K562 (cell line): ENCODE data around the gene ZNF362. TPM values are rescaled to one million over a fixed set of nuclear protein-coding genes. Genes with fewer than 3 reads are reported as not detected.
A peak's percentile ranks its signal among the peaks of the same experiment; 100 is the strongest.

Experiments
- ATAC-seq: fragments of 200-7000 bp; cut with Tn5 transposase; 3 replicates; pipeline ENCODE4 v1.9.1; 2020; ENCODE audit warnings: moderate library complexity
- BruUV-seq: library from RNA; stranded (reverse); fragments of 400-500 nt; replicated peaks from 2 replicates; lab custom pipeline; 2021; lab: Mats Ljungman, UMichigan
- CTCF ChIA-PET: fragments of 300-600 bp; formaldehyde crosslinking; extraction: SDS; loops from one replicate; lab custom pipeline; 2021; ENCODE audit warnings: low intra/inter-chr PET ratio; lab: Yijun Ruan, JAX
- POLR2A ChIA-PET: fragments of 300-600, 350-650 bp; sonication (Branson Sonifier 250); formaldehyde crosslinking; extraction: SDS; loops from one replicate; lab custom pipeline; 2021; ENCODE audit warnings: antibody characterized with exemption, inconsistent platforms; lab: Yijun Ruan, JAX
- DNase-seq, 4 experiments: peaks; one replicate each; pipeline versions ENCODE4 v3.0.0 to v3.0.0-alpha.2; 2011 to 2018; ENCODE audit warnings: low spot score in 3 of 4, mixed read lengths in 3 of 4; ENCODE audit errors: extremely low read depth in 1 of 4
- FAIRE-seq: peaks from 2 replicates; lab custom pipeline; 2011; peaks lifted over from hg19 to GRCh38; lab: Jason Lieb, UNC
- H2AFZ ChIP-seq: 2 replicates; pipeline ENCODE4 v1.6.0; 2011; ENCODE audit warnings: low read depth, low read length, control low read depth, inconsistent platforms
- H3K27ac ChIP-seq: fragments of 200-600 bp; 3 replicates; pipeline ENCODE4 v1.8.0; 2011; ENCODE audit warnings: low read depth, mild to moderate bottlenecking, control low read depth, inconsistent platforms, low read length, moderate library complexity, mixed read lengths; ENCODE audit errors: extremely low read depth
- H3K27me3 ChIP-seq, 2 experiments: fragments of 300-600 bp in 1 of 2; 2 replicates in 1 of 2; 3 replicates in 1 of 2; pipeline versions ENCODE4 v1.6.0 to v1.8.0; 2011; ENCODE audit warnings: inconsistent platforms in 2 of 2, low read length in 2 of 2, mild to moderate bottlenecking in 1 of 2, mixed read lengths in 1 of 2, moderate library complexity in 1 of 2; ENCODE audit not compliant: control insufficient read depth in 2 of 2, insufficient read depth in 2 of 2
- H3K36me3 ChIP-seq: fragments of 300-600 bp; 3 replicates; pipeline ENCODE4 v1.8.0; 2011; ENCODE audit warnings: mild to moderate bottlenecking, low read length, inconsistent platforms; ENCODE audit not compliant: control insufficient read depth, insufficient read depth
- H3K4me1 ChIP-seq, 2 experiments: fragments of 200-600 bp in 1 of 2; replicated peaks in 1 of 2; 2 replicates in 1 of 2; 3 replicates in 1 of 2; pipeline versions ENCODE4 v1.5.1 to v1.8.0; 2011; ENCODE audit warnings: inconsistent platforms in 2 of 2, low read length in 2 of 2, mild to moderate bottlenecking in 1 of 2, mixed read lengths in 1 of 2, moderate library complexity in 1 of 2; ENCODE audit not compliant: control insufficient read depth in 2 of 2, insufficient read depth in 2 of 2
- H3K4me2 ChIP-seq: 2 replicates; pipeline ENCODE4 v1.6.1; 2011; ENCODE audit warnings: low read length, control low read depth, inconsistent platforms, mixed read lengths; ENCODE audit not compliant: insufficient read depth
- H3K4me3 ChIP-seq: fragments of 200-600 bp; sonication (generic), shearing (Covaris generic); 2 replicates; pipeline ENCODE4 v1.5.1; 2016; ENCODE audit warnings: control low read depth, inconsistent platforms
- H3K79me2 ChIP-seq: fragments of 200-600 bp; 3 replicates; pipeline ENCODE4 v1.8.0; 2011; ENCODE audit warnings: low read length, inconsistent platforms; ENCODE audit not compliant: control insufficient read depth, insufficient read depth
- H3K9ac ChIP-seq, 2 experiments: 2 replicates each; pipeline versions ENCODE4 v1.6.0 to v1.6.1; 2011; ENCODE audit warnings: low read depth in 2 of 2, low read length in 2 of 2, control low read depth in 1 of 2, inconsistent platforms in 1 of 2, mild to moderate bottlenecking in 1 of 2, mixed read lengths in 1 of 2; ENCODE audit not compliant: insufficient read depth in 1 of 2
- H3K9me1 ChIP-seq: one replicate; pipeline ENCODE4 v1.6.0; 2011; ENCODE audit warnings: inconsistent platforms, mild to moderate bottlenecking, low read length, moderate library complexity; ENCODE audit not compliant: control insufficient read depth, insufficient read depth
- H3K9me3 ChIP-seq: replicated peaks from 2 replicates; pipeline ENCODE4 v1.5.1; 2011; ENCODE audit warnings: low read depth, low read length, inconsistent platforms; ENCODE audit not compliant: control insufficient read depth, insufficient read depth
- H4K20me1 ChIP-seq: replicated peaks from 2 replicates; pipeline ENCODE4 v1.6.1; 2011; ENCODE audit warnings: low read length, inconsistent platforms, mixed read lengths; ENCODE audit not compliant: control insufficient read depth, insufficient read depth
- SETDB1 ChIP-seq: IDR thresholded peaks from one replicate; pipeline ENCODE4 v1.6.1; 2012; ENCODE audit warnings: low read length, control low read depth, inconsistent platforms
- SOX6 ChIP-seq: fragments of 450-650 bp; IDR thresholded peaks from 2 replicates; pipeline ENCODE4 v1.6.1; 2014; ENCODE audit warnings: mild to moderate bottlenecking
- TFAM ChIP-seq: fragments of 250-450 bp; sonication (Bioruptor Pico); conservative IDR thresholded peaks from 2 replicates; pipeline ENCODE4 v1.5.0; 2021; ENCODE audit warnings: mild to moderate bottlenecking, moderate library complexity
- WGBS: fragments of 100-300 bp; shearing (Covaris generic); methylation state at CpG from one replicate; pipeline ENCODE4 v1.1.6; 2016; ENCODE audit warnings: low coverage, mixed read lengths; ENCODE audit not compliant: insufficient coverage; ENCODE audit errors: missing lambda C conversion rate; 5-methylcytosine and 5-hydroxymethylcytosine counted together
- in situ Hi-C: fragments of 300-500 bp; cut with MboI; formaldehyde crosslinking; loops from 4 replicates; pipeline ENCODE4 v1.15.0; 2018; ENCODE audit warnings: inconsistent platforms, mixed read lengths
- intact Hi-C: fragments of 100-400 bp; cut with micrococcal nuclease; formaldehyde crosslinking; loops from 2 replicates; pipeline ENCODE4 v1.14.2; 2022
- polyA plus RNA-seq, 8 experiments: library from polyadenylated mRNA; depleted of rRNA in 4 of 8; stranded (reverse) in 5 of 8; unstranded in 3 of 8; fragments of >200 nt; fragmentation: Nextera tagmentation in 2 of 8; fragmentation: Illumina TruSeq in 1 of 8; extraction: Ambion mirVana in 2 of 8; extraction: Trizol in 1 of 8; gene quantifications; 2 replicates each; pipeline versions ENCODE4 v1.2.1 to v1.2.3, GENCODE V29; 2011 to 2014; ENCODE audit warnings: inconsistent platforms in 1 of 8, missing spikeins in 1 of 8
- total RNA-seq, 7 experiments: library from RNA; depleted of rRNA in 6 of 7; stranded (reverse); fragments of >200 nt in 6 of 7; fragmentation: Illumina TruSeq in 2 of 7; extraction: Trizol in 2 of 7; gene quantifications; 2 replicates each; pipeline versions ENCODE4 v1.2.1 to v1.2.3, GENCODE V29; 2011 to 2021; ENCODE audit warnings: low replicate concordance in 1 of 7
- TF ChIP-seq, protein P1 (sequence below): fragments of 250-450 bp; sonication (Bioruptor Pico); IDR thresholded peaks from 2 replicates; pipeline ENCODE4 v1.8.0; 2021; ENCODE audit warnings: borderline replicate concordance, mild to moderate bottlenecking, moderate library complexity; ENCODE audit not compliant: poor library complexity, severe bottlenecking
- TF ChIP-seq, protein P2 (sequence below): fragments of 450-650 bp; IDR thresholded peaks from 2 replicates; pipeline ENCODE4 v1.7.1; 2018; ENCODE audit warnings: mild to moderate bottlenecking, low read depth; ENCODE audit not compliant: partially characterized antibody
- TF ChIP-seq, protein P3 (sequence below): fragments of 200-600 bp; sonication (generic); IDR thresholded peaks from one replicate; pipeline ENCODE4 v1.6.1; 2012; ENCODE audit warnings: mild to moderate bottlenecking, low read depth, low read length, inconsistent platforms

Gene ZNF362
- total and polyA plus RNA-seq, 9 of the 15 experiments (the other 6 are each of a cell fraction or from before 2014, with no cell fraction given): 0.01 to 1.1 (median 0.35) TPM; not detected in 1

DNA sequence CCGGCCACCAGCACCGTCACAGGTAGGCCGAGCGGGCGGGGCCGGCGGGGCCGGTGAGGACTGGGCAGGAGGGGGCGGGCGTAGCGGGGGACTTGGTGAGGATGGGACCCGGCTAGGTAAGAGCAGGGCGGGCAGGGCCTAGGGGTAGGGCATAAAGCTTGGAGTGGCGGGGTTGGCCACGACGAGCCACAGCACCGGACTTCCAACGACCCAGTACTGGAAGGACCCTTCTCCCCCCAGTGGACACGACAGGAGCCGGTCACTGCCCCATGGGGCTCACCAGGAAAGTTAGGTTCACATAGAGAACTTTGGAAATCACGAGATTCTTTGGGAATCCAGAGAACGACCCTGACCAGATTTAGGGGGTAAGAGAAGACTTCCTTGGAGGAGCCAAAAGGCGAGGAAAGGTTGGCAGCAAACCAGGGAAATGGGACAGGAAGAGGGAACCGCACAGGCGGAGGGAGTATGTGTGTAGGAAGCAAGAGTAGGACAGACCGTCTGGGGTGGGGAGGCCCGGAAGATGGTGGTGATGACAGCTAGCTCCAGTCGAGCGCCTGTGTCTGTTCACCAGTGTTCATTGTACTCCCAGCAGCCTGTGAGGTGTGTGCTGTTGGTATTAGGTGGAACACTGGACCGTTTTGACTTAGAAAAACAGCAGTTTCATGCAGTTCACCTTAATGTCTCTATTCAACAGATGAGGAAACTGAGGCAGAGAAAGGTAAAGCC is 20.4 kb downstream of the ZNF362 start:
- 16% methylated on average over 19 of the region's 30 CpGs for WGBS
- H3K79me2 ChIP-seq: no peaks in the 10 kb centered on the region
- no peak overlapping the region for H3K9ac ChIP-seq
- H2AFZ ChIP-seq: no peak overlapping the region
- no peak overlapping the region for H3K4me3 ChIP-seq
- no peaks in the 10 kb centered on the region for H3K9me3 ChIP-seq
- POLR2A ChIA-PET: interaction anchor here (0.6 kb wide), 1 partner anchor 38 kb away, joined by 3 read pairs; no protein-coding TSS in a partner anchor
- no peak overlapping the region for H3K27ac ChIP-seq
- H3K4me1 ChIP-seq: peaks cover 3 to 21% of the 10 kb centered on the region in 2 experiments; a peak in 4 of 5 replicates
- CTCF ChIA-PET: no interaction called here
- intact Hi-C loops: no loop called here
- H3K4me2 ChIP-seq: no peak overlapping the region
- ATAC-seq (peak; percentile 34; the same call in 1 of the 3 replicates), FAIRE-seq (no peak), DNase-seq (no peak)
- no TSS peak for BruUV-seq
- no peaks in the 10 kb centered on the region for H3K9me1 ChIP-seq
- H3K36me3 ChIP-seq: no peaks in the 10 kb centered on the region
- in situ Hi-C loops: no loop called here
- peaks cover 21 to 56% of the 10 kb centered on the region in 2 experiments for H3K27me3 ChIP-seq
- H4K20me1 ChIP-seq: peaks cover 4% of the 10 kb centered on the region; the same call in 1 of the 2 replicates
- TF ChIP-seq SETDB1 (no peak), TFAM (no peak), SOX6 (no peak)
- TF ChIP-seq, protein P1, sequence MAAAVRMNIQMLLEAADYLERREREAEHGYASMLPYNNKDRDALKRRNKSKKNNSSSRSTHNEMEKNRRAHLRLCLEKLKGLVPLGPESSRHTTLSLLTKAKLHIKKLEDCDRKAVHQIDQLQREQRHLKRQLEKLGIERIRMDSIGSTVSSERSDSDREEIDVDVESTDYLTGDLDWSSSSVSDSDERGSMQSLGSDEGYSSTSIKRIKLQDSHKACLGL (CRISPR knock-in tag): no peak
- TF ChIP-seq, protein P2, sequence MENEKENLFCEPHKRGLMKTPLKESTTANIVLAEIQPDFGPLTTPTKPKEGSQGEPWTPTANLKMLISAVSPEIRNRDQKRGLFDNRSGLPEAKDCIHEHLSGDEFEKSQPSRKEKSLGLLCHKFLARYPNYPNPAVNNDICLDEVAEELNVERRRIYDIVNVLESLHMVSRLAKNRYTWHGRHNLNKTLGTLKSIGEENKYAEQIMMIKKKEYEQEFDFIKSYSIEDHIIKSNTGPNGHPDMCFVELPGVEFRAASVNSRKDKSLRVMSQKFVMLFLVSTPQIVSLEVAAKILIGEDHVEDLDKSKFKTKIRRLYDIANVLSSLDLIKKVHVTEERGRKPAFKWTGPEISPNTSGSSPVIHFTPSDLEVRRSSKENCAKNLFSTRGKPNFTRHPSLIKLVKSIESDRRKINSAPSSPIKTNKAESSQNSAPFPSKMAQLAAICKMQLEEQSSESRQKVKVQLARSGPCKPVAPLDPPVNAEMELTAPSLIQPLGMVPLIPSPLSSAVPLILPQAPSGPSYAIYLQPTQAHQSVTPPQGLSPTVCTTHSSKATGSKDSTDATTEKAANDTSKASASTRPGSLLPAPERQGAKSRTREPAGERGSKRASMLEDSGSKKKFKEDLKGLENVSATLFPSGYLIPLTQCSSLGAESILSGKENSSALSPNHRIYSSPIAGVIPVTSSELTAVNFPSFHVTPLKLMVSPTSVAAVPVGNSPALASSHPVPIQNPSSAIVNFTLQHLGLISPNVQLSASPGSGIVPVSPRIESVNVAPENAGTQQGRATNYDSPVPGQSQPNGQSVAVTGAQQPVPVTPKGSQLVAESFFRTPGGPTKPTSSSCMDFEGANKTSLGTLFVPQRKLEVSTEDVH: no peak
- TF ChIP-seq, protein P3, sequence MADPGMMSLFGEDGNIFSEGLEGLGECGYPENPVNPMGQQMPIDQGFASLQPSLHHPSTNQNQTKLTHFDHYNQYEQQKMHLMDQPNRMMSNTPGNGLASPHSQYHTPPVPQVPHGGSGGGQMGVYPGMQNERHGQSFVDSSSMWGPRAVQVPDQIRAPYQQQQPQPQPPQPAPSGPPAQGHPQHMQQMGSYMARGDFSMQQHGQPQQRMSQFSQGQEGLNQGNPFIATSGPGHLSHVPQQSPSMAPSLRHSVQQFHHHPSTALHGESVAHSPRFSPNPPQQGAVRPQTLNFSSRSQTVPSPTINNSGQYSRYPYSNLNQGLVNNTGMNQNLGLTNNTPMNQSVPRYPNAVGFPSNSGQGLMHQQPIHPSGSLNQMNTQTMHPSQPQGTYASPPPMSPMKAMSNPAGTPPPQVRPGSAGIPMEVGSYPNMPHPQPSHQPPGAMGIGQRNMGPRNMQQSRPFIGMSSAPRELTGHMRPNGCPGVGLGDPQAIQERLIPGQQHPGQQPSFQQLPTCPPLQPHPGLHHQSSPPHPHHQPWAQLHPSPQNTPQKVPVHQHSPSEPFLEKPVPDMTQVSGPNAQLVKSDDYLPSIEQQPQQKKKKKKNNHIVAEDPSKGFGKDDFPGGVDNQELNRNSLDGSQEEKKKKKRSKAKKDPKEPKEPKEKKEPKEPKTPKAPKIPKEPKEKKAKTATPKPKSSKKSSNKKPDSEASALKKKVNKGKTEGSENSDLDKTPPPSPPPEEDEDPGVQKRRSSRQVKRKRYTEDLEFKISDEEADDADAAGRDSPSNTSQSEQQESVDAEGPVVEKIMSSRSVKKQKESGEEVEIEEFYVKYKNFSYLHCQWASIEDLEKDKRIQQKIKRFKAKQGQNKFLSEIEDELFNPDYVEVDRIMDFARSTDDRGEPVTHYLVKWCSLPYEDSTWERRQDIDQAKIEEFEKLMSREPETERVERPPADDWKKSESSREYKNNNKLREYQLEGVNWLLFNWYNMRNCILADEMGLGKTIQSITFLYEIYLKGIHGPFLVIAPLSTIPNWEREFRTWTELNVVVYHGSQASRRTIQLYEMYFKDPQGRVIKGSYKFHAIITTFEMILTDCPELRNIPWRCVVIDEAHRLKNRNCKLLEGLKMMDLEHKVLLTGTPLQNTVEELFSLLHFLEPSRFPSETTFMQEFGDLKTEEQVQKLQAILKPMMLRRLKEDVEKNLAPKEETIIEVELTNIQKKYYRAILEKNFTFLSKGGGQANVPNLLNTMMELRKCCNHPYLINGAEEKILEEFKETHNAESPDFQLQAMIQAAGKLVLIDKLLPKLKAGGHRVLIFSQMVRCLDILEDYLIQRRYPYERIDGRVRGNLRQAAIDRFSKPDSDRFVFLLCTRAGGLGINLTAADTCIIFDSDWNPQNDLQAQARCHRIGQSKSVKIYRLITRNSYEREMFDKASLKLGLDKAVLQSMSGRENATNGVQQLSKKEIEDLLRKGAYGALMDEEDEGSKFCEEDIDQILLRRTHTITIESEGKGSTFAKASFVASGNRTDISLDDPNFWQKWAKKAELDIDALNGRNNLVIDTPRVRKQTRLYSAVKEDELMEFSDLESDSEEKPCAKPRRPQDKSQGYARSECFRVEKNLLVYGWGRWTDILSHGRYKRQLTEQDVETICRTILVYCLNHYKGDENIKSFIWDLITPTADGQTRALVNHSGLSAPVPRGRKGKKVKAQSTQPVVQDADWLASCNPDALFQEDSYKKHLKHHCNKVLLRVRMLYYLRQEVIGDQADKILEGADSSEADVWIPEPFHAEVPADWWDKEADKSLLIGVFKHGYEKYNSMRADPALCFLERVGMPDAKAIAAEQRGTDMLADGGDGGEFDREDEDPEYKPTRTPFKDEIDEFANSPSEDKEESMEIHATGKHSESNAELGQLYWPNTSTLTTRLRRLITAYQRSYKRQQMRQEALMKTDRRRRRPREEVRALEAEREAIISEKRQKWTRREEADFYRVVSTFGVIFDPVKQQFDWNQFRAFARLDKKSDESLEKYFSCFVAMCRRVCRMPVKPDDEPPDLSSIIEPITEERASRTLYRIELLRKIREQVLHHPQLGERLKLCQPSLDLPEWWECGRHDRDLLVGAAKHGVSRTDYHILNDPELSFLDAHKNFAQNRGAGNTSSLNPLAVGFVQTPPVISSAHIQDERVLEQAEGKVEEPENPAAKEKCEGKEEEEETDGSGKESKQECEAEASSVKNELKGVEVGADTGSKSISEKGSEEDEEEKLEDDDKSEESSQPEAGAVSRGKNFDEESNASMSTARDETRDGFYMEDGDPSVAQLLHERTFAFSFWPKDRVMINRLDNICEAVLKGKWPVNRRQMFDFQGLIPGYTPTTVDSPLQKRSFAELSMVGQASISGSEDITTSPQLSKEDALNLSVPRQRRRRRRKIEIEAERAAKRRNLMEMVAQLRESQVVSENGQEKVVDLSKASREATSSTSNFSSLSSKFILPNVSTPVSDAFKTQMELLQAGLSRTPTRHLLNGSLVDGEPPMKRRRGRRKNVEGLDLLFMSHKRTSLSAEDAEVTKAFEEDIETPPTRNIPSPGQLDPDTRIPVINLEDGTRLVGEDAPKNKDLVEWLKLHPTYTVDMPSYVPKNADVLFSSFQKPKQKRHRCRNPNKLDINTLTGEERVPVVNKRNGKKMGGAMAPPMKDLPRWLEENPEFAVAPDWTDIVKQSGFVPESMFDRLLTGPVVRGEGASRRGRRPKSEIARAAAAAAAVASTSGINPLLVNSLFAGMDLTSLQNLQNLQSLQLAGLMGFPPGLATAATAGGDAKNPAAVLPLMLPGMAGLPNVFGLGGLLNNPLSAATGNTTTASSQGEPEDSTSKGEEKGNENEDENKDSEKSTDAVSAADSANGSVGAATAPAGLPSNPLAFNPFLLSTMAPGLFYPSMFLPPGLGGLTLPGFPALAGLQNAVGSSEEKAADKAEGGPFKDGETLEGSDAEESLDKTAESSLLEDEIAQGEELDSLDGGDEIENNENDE: no peak
